GM19328 (cell line): ENCODE measurements around the gene LZTS2.
"Not testable (repeated sequence)": the region's sequence is repeated elsewhere in the genome, so short reads cannot be mapped to it uniquely, and the experiment has no call there.

Source experiments
- ATAC-seq: cut with Tn5 transposase; IDR thresholded peaks from one replicate; pipeline ENCODE4 v1.9.1; 2021; ENCODE audit warnings: mild to moderate bottlenecking, moderate library complexity; ENCODE audit not compliant: unreplicated experiment

LZTS2 gene, protein sequence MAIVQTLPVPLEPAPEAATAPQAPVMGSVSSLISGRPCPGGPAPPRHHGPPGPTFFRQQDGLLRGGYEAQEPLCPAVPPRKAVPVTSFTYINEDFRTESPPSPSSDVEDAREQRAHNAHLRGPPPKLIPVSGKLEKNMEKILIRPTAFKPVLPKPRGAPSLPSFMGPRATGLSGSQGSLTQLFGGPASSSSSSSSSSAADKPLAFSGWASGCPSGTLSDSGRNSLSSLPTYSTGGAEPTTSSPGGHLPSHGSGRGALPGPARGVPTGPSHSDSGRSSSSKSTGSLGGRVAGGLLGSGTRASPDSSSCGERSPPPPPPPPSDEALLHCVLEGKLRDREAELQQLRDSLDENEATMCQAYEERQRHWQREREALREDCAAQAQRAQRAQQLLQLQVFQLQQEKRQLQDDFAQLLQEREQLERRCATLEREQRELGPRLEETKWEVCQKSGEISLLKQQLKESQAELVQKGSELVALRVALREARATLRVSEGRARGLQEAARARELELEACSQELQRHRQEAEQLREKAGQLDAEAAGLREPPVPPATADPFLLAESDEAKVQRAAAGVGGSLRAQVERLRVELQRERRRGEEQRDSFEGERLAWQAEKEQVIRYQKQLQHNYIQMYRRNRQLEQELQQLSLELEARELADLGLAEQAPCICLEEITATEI

DNA sequence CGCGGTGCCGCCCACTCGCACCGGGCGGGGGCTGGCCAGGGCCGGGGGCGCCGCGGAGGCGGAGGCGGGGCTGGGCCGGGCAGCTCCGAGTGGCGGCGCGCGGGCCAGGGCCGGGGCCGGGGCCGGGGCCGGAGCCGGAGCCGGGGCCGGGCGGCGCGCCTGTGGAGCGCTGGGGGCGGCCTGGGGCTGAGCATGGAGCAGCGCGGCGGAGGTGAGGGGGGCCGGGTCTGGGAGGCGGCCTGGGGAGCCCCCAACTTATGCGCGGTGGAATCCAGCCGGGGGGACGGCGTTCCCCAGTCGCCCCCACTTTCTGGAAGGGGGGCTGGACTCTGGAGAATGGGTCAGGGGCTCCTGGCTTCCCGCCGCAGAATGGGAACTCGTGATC lies at the start of gene LZTS2:
LZTS2 (plus strand) TSS at position 67 of the 385 bp plus-strand sequence. CDS start 2,731 bp downstream, outside the sequence.
- no peak for ATAC-seq

DNA sequence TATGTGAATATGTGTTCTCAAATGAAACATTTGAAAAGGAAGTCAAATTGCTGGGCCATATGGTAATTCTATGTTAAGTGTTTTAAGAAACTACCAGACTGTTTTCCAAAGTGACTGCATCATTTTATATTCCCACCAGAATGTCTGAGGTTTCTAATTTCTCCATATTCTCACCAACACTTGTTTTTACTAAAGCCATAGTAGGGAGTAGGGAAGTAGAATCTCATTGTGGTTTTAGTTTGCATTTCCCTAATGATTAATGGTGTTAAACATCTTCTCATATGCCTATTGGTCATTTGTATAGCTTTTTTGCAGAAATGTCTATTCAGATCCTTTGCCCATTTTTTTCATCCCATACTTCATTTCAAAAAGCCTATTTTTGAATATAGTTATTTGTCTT lies 39.4 kb upstream of the LZTS2 start:
- no peak for ATAC-seq

DNA sequence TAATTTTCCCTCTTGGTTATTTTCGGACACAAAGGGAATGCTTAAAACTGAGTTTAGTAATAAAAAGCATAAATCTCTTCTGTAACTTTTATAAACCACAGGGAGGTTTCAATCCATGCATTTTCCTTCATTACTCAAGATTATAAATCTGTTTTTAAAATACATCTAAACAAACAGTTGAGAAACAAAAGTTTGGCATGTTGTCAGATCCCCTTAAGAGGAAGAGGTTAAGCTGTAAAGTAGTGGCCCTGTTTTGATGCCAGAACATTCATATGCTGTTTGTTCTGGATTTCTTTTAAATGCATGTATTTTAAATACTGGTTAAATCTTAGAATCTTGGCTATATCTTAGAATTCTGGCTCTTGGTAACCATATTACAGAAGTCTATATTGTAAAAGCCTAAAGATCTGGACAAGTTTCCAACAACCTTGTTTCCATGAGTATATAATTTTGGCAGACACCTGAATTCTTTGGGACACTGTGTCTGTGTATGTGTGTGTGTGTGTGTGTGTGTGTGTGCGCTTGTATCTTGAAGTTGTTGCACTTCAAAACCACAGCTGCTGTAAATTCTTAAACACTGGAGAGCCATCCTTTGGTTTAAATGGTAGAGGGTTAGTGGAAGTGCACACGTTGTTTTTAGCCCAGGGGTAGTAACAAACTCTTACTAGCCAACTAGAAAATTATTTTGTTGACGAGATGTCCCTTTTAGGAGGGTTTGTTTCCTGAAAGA lies 37.1 kb upstream of the LZTS2 start:
- ATAC-seq: no peak

DNA sequence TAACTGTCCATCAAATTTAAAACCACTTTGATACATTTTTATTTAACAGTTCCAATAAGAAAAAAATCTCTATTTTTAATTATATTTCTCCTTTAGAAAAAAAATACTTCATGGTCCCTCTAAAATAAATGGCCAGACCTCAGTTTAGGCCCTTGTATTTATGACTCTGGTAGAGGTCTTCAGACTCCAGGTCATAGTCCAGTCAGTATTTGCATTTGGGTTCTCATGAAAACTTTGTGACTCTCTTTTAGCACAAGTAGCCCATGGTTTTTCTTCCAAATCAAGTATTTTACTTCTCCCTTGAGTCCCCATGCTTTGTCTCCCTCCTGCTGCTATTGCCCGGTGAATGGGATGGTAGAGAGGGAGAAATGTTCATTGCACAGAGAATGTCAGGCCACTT lies 35.8 kb upstream of the LZTS2 start:
- ATAC-seq: no peak

DNA sequence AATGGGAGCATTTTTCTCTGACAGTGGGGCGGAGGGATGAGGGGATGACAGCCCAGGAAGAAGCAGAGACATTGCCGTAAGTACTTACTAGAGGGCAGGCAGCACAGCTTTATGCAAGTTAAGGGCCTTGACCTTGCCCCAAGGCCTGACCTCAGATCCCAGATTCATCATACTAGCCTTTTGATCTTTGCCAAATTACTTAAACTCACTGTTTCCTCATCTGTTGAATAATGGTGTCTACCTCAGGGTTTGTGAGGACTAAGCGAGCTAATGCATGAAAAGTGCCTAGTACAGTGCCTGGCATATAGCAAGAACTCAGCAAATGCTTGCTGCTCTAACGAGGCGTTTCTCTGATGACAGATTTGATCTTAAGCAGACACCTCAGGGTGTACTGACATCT lies 33.8 kb upstream of the LZTS2 start:
- ATAC-seq: no peak

DNA sequence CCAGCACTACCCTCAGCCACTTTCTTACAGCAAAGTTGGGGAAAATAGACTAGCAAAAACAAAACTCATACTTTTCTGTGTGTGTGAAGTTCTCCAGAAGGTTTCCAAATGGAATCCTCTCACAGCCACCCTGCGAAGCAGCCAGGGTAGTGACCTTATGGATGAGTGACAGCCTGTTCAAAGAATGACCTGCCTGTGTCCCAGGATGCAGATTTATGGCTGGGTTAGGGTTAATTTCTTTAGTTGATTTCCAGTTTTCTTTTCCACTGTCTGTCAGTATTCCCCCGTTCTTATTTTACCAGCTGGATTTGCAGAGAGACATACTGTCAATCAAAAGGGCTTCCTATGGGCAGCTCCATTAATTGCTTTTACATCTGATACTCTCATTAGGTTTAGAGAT lies 32.7 kb upstream of the LZTS2 start:
- no peak for ATAC-seq

DNA sequence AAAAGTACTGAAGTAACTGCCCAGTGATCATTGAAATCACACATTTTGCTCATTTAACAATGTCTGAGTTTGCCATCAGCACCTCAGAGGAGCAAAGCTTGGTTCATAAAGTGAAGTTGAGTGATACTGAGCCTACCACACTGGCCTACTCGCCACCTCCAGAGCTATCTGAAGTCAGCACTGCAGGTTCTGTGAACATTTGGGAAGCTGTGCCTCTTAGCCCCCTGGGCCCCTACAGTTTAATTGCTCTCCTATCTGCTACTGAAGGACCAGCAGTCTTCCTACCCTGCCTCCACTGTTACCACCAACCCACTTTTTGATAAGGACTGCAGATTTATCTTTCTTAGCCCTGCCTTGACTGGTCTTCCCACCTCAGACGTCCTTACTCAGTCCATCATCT lies 32.3 kb upstream of the LZTS2 start:
- ATAC-seq: no peak

DNA sequence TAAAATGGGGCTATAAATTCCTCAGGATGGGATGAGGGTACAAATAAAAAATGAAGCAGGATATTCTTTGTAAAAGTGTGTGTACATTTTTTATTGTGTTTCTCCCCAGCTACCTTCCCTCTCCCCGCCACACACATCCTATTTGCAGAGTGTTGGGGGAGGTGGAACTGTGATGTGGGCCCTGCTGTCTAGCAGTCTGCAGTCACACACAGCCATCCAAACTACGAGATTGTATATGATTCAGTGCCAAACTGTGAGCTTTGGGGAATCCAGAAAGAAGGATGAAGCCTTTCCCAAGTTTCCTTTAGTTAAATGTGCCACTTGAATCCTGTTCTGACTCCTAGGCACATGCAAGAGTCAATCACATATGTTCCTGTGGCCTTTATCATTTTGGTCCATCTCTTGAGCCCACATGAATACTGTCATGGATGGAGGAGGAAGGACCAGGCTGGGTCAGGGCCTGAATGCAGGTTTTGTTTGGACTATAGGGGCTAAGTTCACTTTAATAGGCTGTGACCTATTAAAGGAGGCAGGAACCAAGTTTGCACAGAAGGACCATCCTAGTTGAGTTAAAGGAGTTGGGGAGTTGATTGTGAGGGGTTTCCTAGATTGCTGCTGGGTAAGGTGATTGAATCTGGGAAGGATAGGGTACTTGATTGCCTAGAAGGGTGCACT lies 31.4 kb upstream of the LZTS2 start:
- ATAC-seq: no peak

DNA sequence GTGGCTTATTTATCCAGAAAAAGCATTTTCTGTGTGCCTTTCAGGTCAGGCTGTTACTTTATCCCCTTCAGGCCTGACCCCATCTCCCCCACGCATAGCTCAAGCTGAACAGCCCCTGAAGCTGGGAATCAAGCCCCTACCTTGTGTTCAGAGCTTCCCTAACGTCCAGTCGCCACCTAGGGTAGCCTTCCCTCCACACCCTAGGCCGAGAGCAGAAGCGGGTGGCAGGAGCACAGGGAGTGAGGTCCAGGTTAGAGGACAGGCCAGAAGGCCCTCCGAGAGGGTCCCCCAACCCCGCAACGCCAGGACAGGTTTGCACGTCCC lies 30.8 kb upstream of the LZTS2 start:
- no peak for ATAC-seq

DNA sequence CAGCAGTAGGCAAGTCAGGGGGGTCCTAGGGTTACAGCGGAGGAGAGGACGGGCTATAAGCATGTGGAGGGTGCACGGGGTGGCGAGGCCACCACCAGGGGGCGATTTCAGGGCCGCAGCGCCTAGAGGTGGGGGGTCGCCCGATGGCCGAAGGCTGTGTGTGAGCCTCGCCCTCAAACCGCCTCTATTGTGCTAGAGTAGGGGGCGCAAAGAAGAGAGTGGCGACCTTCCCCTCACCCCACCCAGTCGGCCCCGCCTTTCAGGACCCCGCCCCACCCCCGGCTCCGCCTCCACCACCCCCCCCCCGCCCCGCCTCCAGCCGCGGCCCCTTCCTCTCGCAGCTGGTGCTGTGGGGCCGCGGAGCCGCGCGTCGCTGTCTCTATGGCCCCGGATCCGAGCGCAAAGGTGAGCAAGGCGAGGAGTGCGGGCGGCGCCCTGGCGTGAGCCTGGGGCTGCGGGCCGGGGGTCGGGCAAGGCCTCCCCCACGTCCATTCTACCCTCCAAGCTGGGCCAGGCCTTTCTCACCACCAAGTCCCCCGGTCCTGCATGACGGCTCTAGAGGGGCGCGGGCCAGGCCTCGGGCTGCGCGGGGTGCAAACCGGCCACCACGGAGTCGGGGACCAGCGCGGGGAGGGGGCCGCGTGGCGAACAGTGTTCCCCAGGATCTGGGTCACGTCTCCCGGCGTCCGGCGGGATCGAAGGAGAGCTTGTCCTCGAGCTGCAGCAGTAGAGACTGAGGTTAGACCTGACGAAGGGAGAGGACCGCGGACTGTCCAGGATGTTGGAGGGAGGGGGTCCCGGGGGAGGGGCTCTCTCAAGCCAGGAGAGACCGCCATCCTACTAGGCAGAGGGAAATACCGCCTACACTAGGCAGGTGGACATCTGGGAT lies 30.2 kb upstream of the LZTS2 start, which contains the start of gene SEMA4G:
SEMA4G (plus strand) TSS at position 318 of the 889 bp plus-strand sequence. CDS start 3,409 bp downstream, outside the sequence.
- no peak for ATAC-seq

DNA sequence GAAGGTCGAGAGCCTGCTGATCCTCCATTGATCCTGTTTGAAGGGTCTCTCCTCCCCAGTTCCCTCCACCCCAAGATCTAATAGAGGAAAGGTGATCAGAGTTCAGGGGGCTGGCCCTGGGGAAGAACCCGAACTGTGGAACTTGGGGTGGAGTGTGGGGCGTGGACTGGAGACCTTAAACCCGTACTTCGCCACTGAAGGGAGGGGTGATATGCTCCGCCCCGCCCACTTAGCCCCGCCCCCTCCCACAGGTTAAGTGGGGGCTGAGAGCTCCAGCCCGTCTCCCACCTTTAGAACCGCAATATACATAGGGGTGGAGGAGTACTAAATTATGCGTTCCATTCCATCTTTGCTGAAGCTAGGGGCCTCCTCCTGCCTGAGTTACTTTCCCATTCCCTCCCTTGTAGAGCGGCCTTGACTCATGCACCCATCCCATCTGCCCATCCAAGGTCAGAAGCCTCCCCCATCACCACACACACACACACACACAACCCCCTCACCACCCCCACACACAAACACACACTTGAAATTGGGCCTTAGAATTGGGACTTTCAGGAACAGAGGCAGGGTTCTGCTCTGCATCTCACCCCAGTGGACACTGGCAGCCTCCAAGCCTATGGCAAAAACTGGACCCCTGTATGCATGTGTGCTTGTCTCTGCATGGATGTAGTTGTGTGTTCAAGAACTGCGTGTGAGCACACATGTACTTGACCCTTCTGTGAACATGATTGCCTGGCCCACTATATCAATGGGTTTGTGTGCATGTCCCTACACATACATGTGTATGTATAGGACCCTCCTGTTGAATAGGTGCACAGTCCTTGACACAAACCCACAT lies 29.3 kb upstream of the LZTS2 start:
- no peak for ATAC-seq

DNA sequence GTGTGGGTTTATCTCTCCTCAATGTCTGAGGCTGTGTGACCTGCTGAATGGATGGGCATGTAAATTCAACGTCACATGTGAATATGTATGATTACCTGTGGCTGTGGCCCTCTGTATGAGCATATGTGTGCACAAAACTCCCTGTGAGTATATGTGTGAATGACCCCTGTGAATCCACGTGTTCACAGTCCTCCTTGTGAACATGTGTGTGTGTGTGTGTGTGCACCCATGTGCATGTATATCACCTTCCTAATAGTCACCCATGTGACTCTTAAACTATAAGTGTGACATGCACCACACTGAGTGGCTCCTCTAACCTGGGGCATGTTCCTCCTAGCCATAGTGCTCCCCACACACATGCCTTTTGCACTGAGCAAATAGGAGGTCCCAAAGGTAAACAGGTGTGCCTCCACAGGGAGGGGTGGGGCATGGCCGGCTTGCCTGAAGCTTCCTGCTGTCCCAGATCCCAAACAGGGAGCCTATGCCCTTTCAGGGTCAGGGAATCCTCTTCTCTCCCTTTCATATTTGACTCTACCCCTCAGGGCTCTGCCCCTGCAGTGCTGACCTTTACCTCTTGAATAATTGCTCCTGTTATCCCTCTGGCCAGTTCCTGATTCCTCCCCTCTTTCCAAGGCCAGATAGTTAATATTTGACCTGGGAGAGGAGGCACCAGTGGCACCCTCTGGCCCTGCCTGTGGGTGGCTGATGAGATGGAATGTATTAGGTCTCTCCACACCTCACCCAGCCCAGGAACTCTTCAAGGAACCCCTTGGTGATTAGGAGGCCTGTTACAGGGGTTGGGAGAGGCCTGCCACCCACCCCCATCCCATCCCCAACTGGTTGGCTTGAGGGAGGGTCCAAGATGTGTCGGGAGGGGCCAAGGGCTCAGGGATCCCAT lies 28.4 kb upstream of the LZTS2 start:
- ATAC-seq: no peak

DNA sequence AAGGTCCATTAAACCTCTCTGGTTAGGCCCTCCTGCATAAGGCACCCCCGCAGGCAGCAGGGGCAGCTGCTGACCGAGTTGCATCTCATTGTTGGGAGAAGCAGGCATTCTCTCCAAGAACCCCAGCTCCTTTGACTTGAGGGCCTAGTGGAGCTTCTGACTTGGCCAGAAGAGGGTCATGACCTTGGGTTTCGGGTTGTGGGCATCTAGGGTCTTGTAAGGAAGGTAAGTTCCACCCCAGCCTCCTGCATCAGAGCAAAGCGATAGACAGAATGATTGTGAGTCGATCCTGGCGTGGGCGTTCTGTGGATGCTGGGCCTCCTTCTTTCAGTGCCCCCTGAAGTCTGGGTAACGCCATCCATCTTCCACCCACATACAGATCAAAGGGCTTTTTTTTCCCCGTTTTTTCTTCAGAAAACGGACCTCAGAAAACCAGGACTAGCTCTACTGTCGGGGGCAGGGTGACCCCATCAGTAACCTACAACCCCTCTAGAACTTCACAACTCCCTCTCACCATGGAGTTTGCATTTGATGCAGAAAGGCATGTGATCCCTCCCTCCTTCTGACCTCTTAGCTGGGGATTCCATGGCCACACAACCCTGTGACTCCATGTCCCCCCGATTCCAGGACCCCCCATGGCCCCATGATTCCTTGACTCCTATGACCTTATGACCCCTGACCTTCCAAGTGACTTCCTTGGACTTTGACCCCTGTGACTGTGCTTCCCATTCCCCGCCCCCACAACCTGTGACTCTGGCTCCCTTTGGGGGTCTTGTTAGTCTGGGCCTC lies 27.3 kb upstream of the LZTS2 start:
- ATAC-seq: no peak

DNA sequence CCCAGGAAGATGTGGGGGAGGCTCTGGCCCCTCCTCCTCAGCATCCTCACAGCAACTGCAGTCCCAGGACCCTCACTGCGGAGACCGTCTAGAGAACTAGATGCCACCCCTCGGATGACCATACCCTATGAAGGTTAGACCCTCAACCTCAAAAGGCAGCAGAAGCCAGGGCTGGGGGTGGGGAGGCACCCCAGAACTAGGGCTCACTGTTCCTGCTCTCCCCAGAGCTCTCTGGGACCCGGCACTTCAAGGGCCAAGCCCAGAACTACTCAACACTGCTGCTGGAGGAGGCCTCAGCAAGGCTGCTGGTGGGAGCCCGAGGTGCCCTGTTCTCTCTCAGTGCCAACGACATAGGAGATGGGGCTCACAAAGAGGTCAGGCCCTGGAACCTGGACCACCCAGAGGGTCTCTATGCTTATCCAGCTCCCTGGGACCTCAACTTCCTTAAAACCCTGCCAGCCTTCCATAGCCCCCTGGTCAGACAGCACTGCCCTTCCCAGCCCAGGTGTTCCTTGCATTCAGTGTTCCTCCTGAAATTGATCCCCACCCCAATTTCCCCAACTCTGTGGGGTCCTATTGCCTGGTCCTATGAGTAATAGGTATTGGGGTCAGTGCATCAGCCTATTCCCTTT lies 26.6 kb upstream of the LZTS2 start:
- ATAC-seq: no peak

DNA sequence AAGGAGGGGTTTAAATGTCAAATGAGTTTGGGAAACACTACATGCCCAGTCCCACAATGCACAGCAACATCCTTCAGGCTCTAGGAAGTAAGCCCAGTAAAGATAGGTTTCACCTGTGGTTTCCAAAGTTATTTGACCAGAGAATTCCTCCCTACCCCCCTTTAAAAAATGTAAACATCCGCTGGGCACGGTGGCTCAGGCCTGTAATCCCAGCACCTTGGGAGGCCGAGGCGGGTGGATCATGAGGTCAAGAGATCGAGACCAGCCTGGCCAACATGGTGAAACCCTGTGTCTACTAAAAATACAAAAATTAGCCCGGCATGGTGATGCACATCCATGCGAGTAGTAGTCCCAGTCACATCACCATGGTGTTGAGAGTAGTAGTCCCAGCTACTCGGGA lies 24.2 kb upstream of the LZTS2 start:
- not testable (repeated sequence) for ATAC-seq

DNA sequence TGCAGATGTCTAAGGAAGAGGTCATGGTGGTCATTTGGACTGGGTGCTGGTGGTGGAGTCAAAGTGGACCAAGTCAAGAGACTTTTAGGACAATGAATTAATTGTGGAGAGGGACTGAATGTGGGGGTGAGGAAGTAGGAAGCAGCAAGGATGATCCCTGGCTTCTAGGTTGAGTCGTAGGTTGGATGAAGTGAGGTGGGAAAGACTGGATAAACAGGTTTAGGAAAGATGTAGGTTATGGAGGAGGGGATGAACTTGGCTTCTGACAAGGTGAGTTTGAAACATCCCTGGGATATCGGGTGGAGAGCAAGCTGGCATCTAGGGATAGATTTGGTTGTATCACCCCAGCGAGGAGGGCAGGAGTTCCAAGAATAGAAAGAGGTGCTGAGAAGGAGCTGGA lies 22.7 kb upstream of the LZTS2 start:
- no peak for ATAC-seq

DNA sequence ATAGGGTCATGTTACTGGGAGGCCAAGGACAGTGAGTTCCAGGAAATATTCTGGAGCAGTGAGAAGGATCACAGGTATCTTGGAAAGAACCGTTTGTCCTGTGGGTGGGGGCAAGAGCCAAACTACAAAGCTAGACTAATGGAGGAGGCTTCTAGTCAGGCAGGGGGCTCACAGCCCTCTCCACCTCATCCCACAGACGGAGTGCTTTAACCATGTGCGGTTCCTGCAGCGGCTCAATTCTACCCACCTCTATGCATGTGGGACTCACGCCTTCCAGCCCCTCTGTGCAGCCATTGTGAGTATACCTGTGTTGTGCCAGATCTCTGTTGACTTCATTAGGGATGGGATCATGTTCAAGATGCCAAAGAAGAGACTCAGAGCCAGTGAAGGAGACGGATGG lies 22.2 kb upstream of the LZTS2 start:
- no peak for ATAC-seq
